Adipocyte (in vitro differentiated cells): ENCODE measurements around the gene PTPRR.
A peak's percentile ranks its signal among the peaks of the same experiment; 100 is the strongest.

Source experiments
- DNase-seq: peaks from one replicate; pipeline ENCODE4 v3.0.0-alpha.2; 2015; ENCODE audit warnings: low read depth
- H3K27me3 ChIP-seq: replicated peaks from 2 replicates; pipeline ENCODE4 v1.7.0; 2013; ENCODE audit warnings: mild to moderate bottlenecking, low read length, moderate library complexity; ENCODE audit not compliant: control insufficient read depth, insufficient read depth
- H3K36me3 ChIP-seq: 2 replicates; pipeline ENCODE4 v1.7.0; 2013; ENCODE audit warnings: low read length, mild to moderate bottlenecking, moderate library complexity; ENCODE audit not compliant: control insufficient read depth, insufficient read depth, severe bottlenecking
- H3K4me1 ChIP-seq: 2 replicates; pipeline ENCODE4 v1.7.0; 2013; ENCODE audit warnings: mild to moderate bottlenecking, low read length, moderate library complexity; ENCODE audit not compliant: control insufficient read depth, insufficient read depth
- H3K4me3 ChIP-seq: 2 replicates; pipeline ENCODE4 v1.7.0; 2013; ENCODE audit warnings: mild to moderate bottlenecking, low read length, moderate library complexity
- H3K9ac ChIP-seq: 2 replicates; pipeline ENCODE4 v1.7.0; 2013; ENCODE audit warnings: mild to moderate bottlenecking, low read length, moderate library complexity
- H3K9me3 ChIP-seq: 2 replicates; pipeline ENCODE4 v1.7.0; 2013; ENCODE audit warnings: mild to moderate bottlenecking, low read length, moderate library complexity; ENCODE audit not compliant: control insufficient read depth

The PTPRR gene

GRCh38 chr12:70948236-70948975 is 27.9 kb upstream of the PTPRR start:
- Histone ChIP-seq H3K4me1 (peaks cover 10% of the 10 kb centered on the region), H3K4me3 (no peak overlapping the region), H3K27me3 (no peaks in the 10 kb centered on the region), H3K9me3 (no peaks in the 10 kb centered on the region), H3K36me3 (no peaks in the 10 kb centered on the region), H3K9ac (no peak overlapping the region)
- DNase-seq = no peak

GRCh38 chr12:70936203-70936813 is 15.8 kb upstream of the PTPRR start:
- Histone ChIP-seq H3K4me3 (no peak overlapping the region), H3K9me3 (no peaks in the 10 kb centered on the region), H3K36me3 (no peaks in the 10 kb centered on the region), H3K27me3 (peaks cover 16% of the 10 kb centered on the region), H3K9ac (no peak overlapping the region), H3K4me1 (no peaks in the 10 kb centered on the region)
- no peak for DNase-seq

- DNase-seq = no peak
- Histone ChIP-seq H3K9ac (no peak overlapping the region), H3K36me3 (no peaks in the 10 kb centered on the region), H3K4me3 (no peak overlapping the region), H3K9me3 (no peaks in the 10 kb centered on the region), H3K27me3 (no peaks in the 10 kb centered on the region), H3K4me1 (no peaks in the 10 kb centered on the region)
These were observed 12.6 kb upstream of the PTPRR start for GRCh38 chr12:70933133-70933532.

- no peaks in the 10 kb centered on the region for H3K36me3 ChIP-seq
- no peaks in the 10 kb centered on the region for H3K4me1 ChIP-seq
- H3K27me3 ChIP-seq = no peaks in the 10 kb centered on the region
- no peaks in the 10 kb centered on the region for H3K9me3 ChIP-seq
- H3K9ac ChIP-seq = no peak overlapping the region
- no peak overlapping the region for H3K4me3 ChIP-seq
- no peak for DNase-seq
These were observed 8.5 kb upstream of the PTPRR start for GRCh38 chr12:70929029-70929428.

GRCh38 chr12:70928071-70928470 is 7.5 kb upstream of the PTPRR start:
- Histone ChIP-seq H3K36me3 (no peaks in the 10 kb centered on the region), H3K9me3 (no peaks in the 10 kb centered on the region), H3K9ac (no peak overlapping the region), H3K4me3 (no peak overlapping the region), H3K4me1 (no peaks in the 10 kb centered on the region), H3K27me3 (no peaks in the 10 kb centered on the region)
- peak; percentile 43 for DNase-seq

GRCh38 chr12:70927356-70927755 is 6.8 kb upstream of the PTPRR start:
- Histone ChIP-seq H3K9me3 (no peaks in the 10 kb centered on the region), H3K4me3 (no peak overlapping the region), H3K9ac (no peak overlapping the region), H3K27me3 (no peaks in the 10 kb centered on the region), H3K4me1 (no peaks in the 10 kb centered on the region), H3K36me3 (no peaks in the 10 kb centered on the region)
- DNase-seq = no peak

- no peak for DNase-seq
- H3K9me3 ChIP-seq = no peaks in the 10 kb centered on the region
These were observed 5.0 kb upstream of the PTPRR start for GRCh38 chr12:70925539-70925938.

GRCh38 chr12:70920891-70921290 is 353 bp upstream of the PTPRR start:
- Histone ChIP-seq H3K4me3 (no peak overlapping the region), H3K27me3 (peaks cover 25% of the 10 kb centered on the region), H3K36me3 (no peaks in the 10 kb centered on the region), H3K9ac (no peak overlapping the region), H3K9me3 (no peaks in the 10 kb centered on the region), H3K4me1 (no peaks in the 10 kb centered on the region)
- no peak for DNase-seq

More at GRCh38 chr12:70925539-70925938, 5.0 kb upstream of the PTPRR start:
- no peaks in the 10 kb centered on the region for H3K36me3 ChIP-seq
- no peaks in the 10 kb centered on the region for H3K4me1 ChIP-seq
- no peak overlapping the region for H3K4me3 ChIP-seq
- no peak overlapping the region for H3K9ac ChIP-seq
- peaks cover 13% of the 10 kb centered on the region for H3K27me3 ChIP-seq

- H3K4me3 ChIP-seq = no peak overlapping the region
- H3K4me1 ChIP-seq = no peaks in the 10 kb centered on the region
- H3K27me3 ChIP-seq = peaks cover 25% of the 10 kb centered on the region
- no peaks in the 10 kb centered on the region for H3K9me3 ChIP-seq
- H3K9ac ChIP-seq = no peak overlapping the region
- DNase-seq = peak; percentile 34
- H3K36me3 ChIP-seq = no peaks in the 10 kb centered on the region
These were observed 922 bp downstream of the PTPRR start for GRCh38 chr12:70919597-70920035.

GRCh38 chr12:70919176-70919575 is 1.4 kb downstream of the PTPRR start:
- Histone ChIP-seq H3K9ac (no peak overlapping the region), H3K4me3 (no peak overlapping the region), H3K9me3 (no peaks in the 10 kb centered on the region), H3K4me1 (no peaks in the 10 kb centered on the region), H3K36me3 (no peaks in the 10 kb centered on the region), H3K27me3 (peaks cover 25% of the 10 kb centered on the region)
- DNase-seq = no peak

GRCh38 chr12:70918321-70918720 is 2.2 kb downstream of the PTPRR start:
- Histone ChIP-seq H3K4me1 (no peaks in the 10 kb centered on the region), H3K36me3 (no peaks in the 10 kb centered on the region), H3K9ac (no peak overlapping the region), H3K27me3 (peaks cover 25% of the 10 kb centered on the region), H3K9me3 (no peaks in the 10 kb centered on the region), H3K4me3 (no peak overlapping the region)
- DNase-seq = no peak
